ENCODE data around the gene TRIM8. TPM values are rescaled to one million over a fixed set of nuclear protein-coding genes. Genes with fewer than 3 reads are reported as not detected.

The TRIM8 gene
- polyA plus RNA-seq, 3 donors, result 39.4 to 183 (median 41.4) TPM

GRCh38 chr10:102674566-102674965, 30.3 kb downstream of the TRIM8 start:
- no peak for TF ChIP-seq CTCF (IDR thresholded peaks at IDR 0.05)
- no peaks in the 10 kb centered on the region for H3K27me3 Mint-ChIP-seq (ENCODE audit: low read depth in 3 of 3)
- Histone ChIP-seq H3K27me3 (ENCODE audit: control insufficient read depth in 2 of 2, insufficient read depth in 2 of 2, low read length in 2 of 2) (no peaks in the 10 kb centered on the region), H2AFZ (ENCODE audit: insufficient read depth, low read depth, low read length, poor library complexity, severe bottlenecking) (no peak overlapping the region), H3K4me1 (ENCODE audit: control insufficient read depth in 1 of 2, insufficient read depth in 2 of 2, low read length in 2 of 2) (peaks cover 76 to 82% of the 10 kb centered on the region in 2 donors), H3K4me2 (replicated peaks; ENCODE audit: extremely low read depth, low read length, poor library complexity, severe bottlenecking) (peak overlapping the region; percentile 80), H3K36me3 (replicated peaks in 1 of 2; ENCODE audit: control insufficient read depth in 1 of 2, insufficient read depth in 2 of 2, low read length in 2 of 2) (no peaks in the 10 kb centered on the region), H3K9ac (ENCODE audit: insufficient read depth, low read length, poor library complexity, severe bottlenecking) (peak overlapping the region; percentile 65), H3K79me2 (ENCODE audit: insufficient read depth, low read length) (peaks cover 7% of the 10 kb centered on the region), H3K27ac (ENCODE audit: low read depth in 1 of 2, low read length in 2 of 2) (peak overlapping the region; percentile 91 to 93), H3K4me3 (replicated peaks in 1 of 3; ENCODE audit: low read depth in 2 of 3, low read length in 3 of 3) (peak overlapping the region; percentile 20 to 74 (median 45)), H3K9me3 (replicated peaks in 1 of 2; ENCODE audit: control insufficient read depth in 1 of 2, insufficient read depth in 1 of 2, low read length in 2 of 2) (no peaks in the 10 kb centered on the region), H4K20me1 (ENCODE audit: insufficient read depth, low read length) (no peaks in the 10 kb centered on the region)
- H3K9me3 Mint-ChIP-seq, result no peaks in the 10 kb centered on the region
- H3K36me3 Mint-ChIP-seq, result peaks cover 0 to 8% of the 10 kb centered on the region in 2 donors
- H3K4me3 Mint-ChIP-seq, result peak overlapping the region; percentile 85 to 90
- DNase-seq, result no peak
- peaks cover 83% of the 10 kb centered on the region for H3K4me1 Mint-ChIP-seq
- intact Hi-C loops (cut with micrococcal nuclease), result loop anchor here (2.0 kb wide), 1 partner anchor 28 kb away; no protein-coding TSS in a partner anchor
- no CpG with 5 or more reads among the region's 2 CpGs for WGBS (ENCODE audit: insufficient coverage)
- peak overlapping the region; percentile 98 to 100 (median 99) for H3K27ac Mint-ChIP-seq

- WGBS (ENCODE audit: insufficient coverage), result 80% methylated on average over 5 of the region's 8 CpGs
- peak overlapping the region; percentile 61 for H3K9ac ChIP-seq (ENCODE audit: insufficient read depth, low read length, poor library complexity, severe bottlenecking)
- DNase-seq, result no peak
- no peak overlapping the region for H2AFZ ChIP-seq (ENCODE audit: insufficient read depth, low read depth, low read length, poor library complexity, severe bottlenecking)
- Mint-ChIP-seq H3K4me3 (peak overlapping the region; percentile 56 to 90), H3K4me1 (peaks cover 81% of the 10 kb centered on the region), H3K9me3 (no peaks in the 10 kb centered on the region), H3K36me3 (peaks cover 0 to 8% of the 10 kb centered on the region in 2 donors), H3K27me3 (ENCODE audit: low read depth in 3 of 3) (no peaks in the 10 kb centered on the region), H3K27ac (peak overlapping the region; percentile 98 to 100 (median 99))
- H3K9me3 ChIP-seq (replicated peaks in 1 of 2; ENCODE audit: control insufficient read depth in 1 of 2, insufficient read depth in 1 of 2, low read length in 2 of 2), result no peaks in the 10 kb centered on the region
- no peaks in the 10 kb centered on the region for H3K36me3 ChIP-seq (replicated peaks in 1 of 2; ENCODE audit: control insufficient read depth in 1 of 2, insufficient read depth in 2 of 2, low read length in 2 of 2)
- peak overlapping the region; percentile 80 for H3K4me2 ChIP-seq (replicated peaks; ENCODE audit: extremely low read depth, low read length, poor library complexity, severe bottlenecking)
- peaks cover 7% of the 10 kb centered on the region for H3K79me2 ChIP-seq (ENCODE audit: insufficient read depth, low read length)
- peak overlapping the region; percentile 91 to 93 for H3K27ac ChIP-seq (ENCODE audit: low read depth in 1 of 2, low read length in 2 of 2)
- no peaks in the 10 kb centered on the region for H3K27me3 ChIP-seq (ENCODE audit: control insufficient read depth in 2 of 2, insufficient read depth in 2 of 2, low read length in 2 of 2)
- no peak for TF ChIP-seq CTCF (IDR thresholded peaks at IDR 0.05)
- intact Hi-C loops (cut with micrococcal nuclease), result loop anchor here (2.0 kb wide), 1 partner anchor 28 kb away; no protein-coding TSS in a partner anchor
- H4K20me1 ChIP-seq (ENCODE audit: insufficient read depth, low read length), result no peaks in the 10 kb centered on the region
- peak overlapping the region in 1 of 3 experiments; percentile 74 for H3K4me3 ChIP-seq (replicated peaks in 1 of 3; ENCODE audit: low read depth in 2 of 3, low read length in 3 of 3)
- H3K4me1 ChIP-seq (ENCODE audit: control insufficient read depth in 1 of 2, insufficient read depth in 2 of 2, low read length in 2 of 2), result peaks cover 75 to 82% of the 10 kb centered on the region in 2 donors
Measured at GRCh38 chr10:102675011-102675665, 30.9 kb downstream of the TRIM8 start.
